ENCODE results near the gene TMEM232.

GRCh38 chr5:110506378-110506777, 220.1 kb downstream of the TMEM232 start:
- TF ChIP-seq REST (IDR thresholded peaks at IDR 0.05; ENCODE audit: unreplicated experiment) (no peak), POLR2AphosphoS5 (IDR thresholded peaks at IDR 0.05; ENCODE audit: low read depth) (no peak), EZH2 (IDR thresholded peaks at IDR 0.05; ENCODE audit: low read depth, unreplicated experiment) (no peak), CREB1 (CRISPR knock-in tag; IDR thresholded peaks at IDR 0.05; ENCODE audit: low read depth) (no peak), ZNF114 (CRISPR knock-in tag; IDR thresholded peaks at IDR 0.05) (no peak), JUNB (IDR thresholded peaks at IDR 0.05; ENCODE audit: unreplicated experiment) (no peak), NANOG (IDR thresholded peaks at IDR 0.05; ENCODE audit: borderline replicate concordance) (no peak), EZH2phosphoT487 (IDR thresholded peaks at IDR 0.05; ENCODE audit: unreplicated experiment) (no peak), ETS1 (IDR thresholded peaks at IDR 0.05) (no peak)
- TF ChIP-seq, protein P1, sequence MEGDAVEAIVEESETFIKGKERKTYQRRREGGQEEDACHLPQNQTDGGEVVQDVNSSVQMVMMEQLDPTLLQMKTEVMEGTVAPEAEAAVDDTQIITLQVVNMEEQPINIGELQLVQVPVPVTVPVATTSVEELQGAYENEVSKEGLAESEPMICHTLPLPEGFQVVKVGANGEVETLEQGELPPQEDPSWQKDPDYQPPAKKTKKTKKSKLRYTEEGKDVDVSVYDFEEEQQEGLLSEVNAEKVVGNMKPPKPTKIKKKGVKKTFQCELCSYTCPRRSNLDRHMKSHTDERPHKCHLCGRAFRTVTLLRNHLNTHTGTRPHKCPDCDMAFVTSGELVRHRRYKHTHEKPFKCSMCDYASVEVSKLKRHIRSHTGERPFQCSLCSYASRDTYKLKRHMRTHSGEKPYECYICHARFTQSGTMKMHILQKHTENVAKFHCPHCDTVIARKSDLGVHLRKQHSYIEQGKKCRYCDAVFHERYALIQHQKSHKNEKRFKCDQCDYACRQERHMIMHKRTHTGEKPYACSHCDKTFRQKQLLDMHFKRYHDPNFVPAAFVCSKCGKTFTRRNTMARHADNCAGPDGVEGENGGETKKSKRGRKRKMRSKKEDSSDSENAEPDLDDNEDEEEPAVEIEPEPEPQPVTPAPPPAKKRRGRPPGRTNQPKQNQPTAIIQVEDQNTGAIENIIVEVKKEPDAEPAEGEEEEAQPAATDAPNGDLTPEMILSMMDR (conservative IDR thresholded peaks at IDR 0.05; ENCODE audit: low read depth in 2 of 2) = no peak
